GM23248 (cell line): ENCODE results near the gene GLI1. TPM values are rescaled to one million over a fixed set of nuclear protein-coding genes. Genes with fewer than 3 reads are reported as not detected.
"Not testable (repeated sequence)": the region's sequence is repeated elsewhere in the genome, so short reads cannot be mapped to it uniquely, and the experiment has no call there.

Experiments used
- DNase-seq: peaks from one replicate; pipeline ENCODE4 v3.0.0-alpha.2; 2015
- H2AFZ ChIP-seq: fragments of 200-600 bp; sonication (generic); 2 replicates; pipeline ENCODE4 v1.6.1; 2016; ENCODE audit warnings: antibody characterized with exemption
- H3F3A ChIP-seq: fragments of 200-600 bp; sonication (generic); 2 replicates; pipeline ENCODE4 v1.6.1; 2016; ENCODE audit warnings: mild to moderate bottlenecking, antibody characterized with exemption, mixed run types; ENCODE audit not compliant: insufficient read depth
- H3K27ac ChIP-seq: fragments of 200-600 bp; sonication (generic); 2 replicates; pipeline ENCODE4 v1.5.1; 2016; ENCODE audit warnings: mild to moderate bottlenecking
- H3K27me3 ChIP-seq: fragments of 200-600 bp; sonication (generic); replicated peaks from 2 replicates; pipeline ENCODE4 v1.6.1; 2016; ENCODE audit warnings: mild to moderate bottlenecking; ENCODE audit not compliant: insufficient read depth
- H3K36me3 ChIP-seq: fragments of 200-600 bp; sonication (generic); 2 replicates; pipeline ENCODE4 v1.6.1; 2016; ENCODE audit warnings: low read depth, mild to moderate bottlenecking
- H3K4me1 ChIP-seq: fragments of 200-600 bp; sonication (generic); 2 replicates; pipeline ENCODE4 v1.6.1; 2016; ENCODE audit warnings: mild to moderate bottlenecking; ENCODE audit not compliant: insufficient read depth
- H3K4me2 ChIP-seq: fragments of 200-600 bp; sonication (generic); one replicate; pipeline ENCODE4 v1.6.1; 2016; ENCODE audit warnings: mild to moderate bottlenecking; ENCODE audit not compliant: unreplicated experiment
- H3K4me3 ChIP-seq: fragments of 200-600 bp; sonication (generic); 2 replicates; pipeline ENCODE4 v1.5.1; 2016; ENCODE audit warnings: mild to moderate bottlenecking
- H3K79me2 ChIP-seq: fragments of 200-600 bp; sonication (generic); 2 replicates; pipeline ENCODE4 v1.6.1; 2016; ENCODE audit warnings: mild to moderate bottlenecking; ENCODE audit not compliant: insufficient read depth
- H3K9ac ChIP-seq: fragments of 200-600 bp; sonication (generic); 2 replicates; pipeline ENCODE4 v1.6.1; 2016; ENCODE audit warnings: mild to moderate bottlenecking
- H3K9me2 ChIP-seq: fragments of 200-600 bp; sonication (generic); 2 replicates; pipeline ENCODE4 v1.6.1; 2016; ENCODE audit warnings: mixed run types, mild to moderate bottlenecking, moderate library complexity; ENCODE audit not compliant: insufficient read depth
- H3K9me3 ChIP-seq: fragments of 200-600 bp; sonication (generic); one replicate; pipeline ENCODE4 v1.6.1; 2017; ENCODE audit warnings: low read depth
- H4K20me1 ChIP-seq: fragments of 200-600 bp; sonication (generic); 2 replicates; pipeline ENCODE4 v1.6.0; 2016; ENCODE audit not compliant: insufficient read depth
- EZH2 ChIP-seq: fragments of 200-600 bp; sonication (generic); IDR thresholded peaks from 2 replicates; pipeline ENCODE4 v1.6.1; 2018; ENCODE audit warnings: antibody characterized with exemption, mild to moderate bottlenecking; ENCODE audit not compliant: insufficient read depth, poor library complexity, severe bottlenecking
- EZH2phosphoT487 ChIP-seq: fragments of 200-600 bp; sonication (generic); IDR thresholded peaks from 2 replicates; pipeline ENCODE4 v1.6.1; 2018; ENCODE audit warnings: antibody characterized with exemption, moderate library complexity, mild to moderate bottlenecking, low read depth; ENCODE audit not compliant: insufficient read depth
- WGBS, 2 experiments: methylation state at CpG; one replicate each; pipeline ENCODE4 v1.1.6; 2015 to 2017; ENCODE audit warnings: low lambda C conversion rate in 2 of 2, low coverage in 1 of 2; ENCODE audit errors: missing lambda C conversion rate in 2 of 2; 5-methylcytosine and 5-hydroxymethylcytosine counted together
- in situ Hi-C: fragments of 300-500 bp; cut with MboI; formaldehyde crosslinking; loops from 2 replicates; pipeline ENCODE4 v1.15.0; 2020
- polyA plus RNA-seq: library from polyadenylated mRNA; unstranded; fragments of >200 nt; fragmentation: Nextera tagmentation; extraction: Ambion mirVana; gene quantifications from 2 replicates; pipeline ENCODE4 v1.2.1, GENCODE V29; 2016
- total RNA-seq: library from RNA; depleted of rRNA; stranded (reverse); fragments of >200 nt; shearing (Covaris generic); gene quantifications from 2 replicates; pipeline ENCODE4 v1.2.3, GENCODE V29; 2014

Gene GLI1
- total and polyA plus RNA-seq, 2 experiments from 2014 or later, result 1.0 to 1.8 TPM

DNA sequence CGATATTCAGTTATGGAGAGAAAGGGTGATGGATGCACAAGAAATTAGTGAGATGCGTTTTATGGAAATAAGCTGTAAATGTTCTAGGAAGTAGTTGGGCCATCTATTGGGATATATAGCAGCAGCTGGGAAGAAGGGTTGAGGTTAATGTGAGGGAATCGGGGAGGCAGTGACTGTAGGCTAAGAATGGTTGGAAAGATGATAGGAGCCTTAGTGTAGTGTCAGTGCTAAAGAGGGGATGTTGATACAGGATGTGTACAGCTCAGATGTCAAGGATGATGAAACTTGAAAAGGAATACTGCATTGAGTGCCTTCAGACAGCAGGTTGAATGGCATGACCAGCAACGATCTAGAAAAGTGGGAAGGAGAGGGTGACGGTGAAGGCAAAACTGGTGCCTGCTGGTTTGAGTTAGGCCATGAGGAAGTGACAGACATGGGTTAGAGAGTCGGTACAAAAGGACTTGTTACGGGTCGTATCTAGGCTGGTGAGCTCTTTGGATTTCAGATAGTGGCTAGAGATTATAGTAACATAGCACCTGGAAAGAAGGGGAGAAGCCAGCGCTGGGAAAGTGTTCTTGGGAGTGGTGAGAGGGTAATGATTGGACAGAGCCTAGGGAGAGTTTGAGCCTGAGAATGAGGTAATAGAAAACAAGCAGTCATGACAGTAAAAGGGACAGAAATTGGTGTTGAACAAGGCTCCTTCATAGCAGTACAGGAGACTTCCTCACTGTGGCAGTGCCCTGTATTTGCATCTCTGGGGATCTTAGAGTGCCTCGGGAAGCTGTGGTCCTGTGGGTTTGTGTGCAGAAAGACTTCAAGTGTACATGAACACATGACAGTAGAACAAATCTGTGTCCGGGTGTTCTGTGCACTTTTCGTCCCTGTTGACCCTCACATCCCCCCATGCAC, 37.9 kb downstream of the GLI1 start:
- in situ Hi-C loops, result no loop called here

DNA sequence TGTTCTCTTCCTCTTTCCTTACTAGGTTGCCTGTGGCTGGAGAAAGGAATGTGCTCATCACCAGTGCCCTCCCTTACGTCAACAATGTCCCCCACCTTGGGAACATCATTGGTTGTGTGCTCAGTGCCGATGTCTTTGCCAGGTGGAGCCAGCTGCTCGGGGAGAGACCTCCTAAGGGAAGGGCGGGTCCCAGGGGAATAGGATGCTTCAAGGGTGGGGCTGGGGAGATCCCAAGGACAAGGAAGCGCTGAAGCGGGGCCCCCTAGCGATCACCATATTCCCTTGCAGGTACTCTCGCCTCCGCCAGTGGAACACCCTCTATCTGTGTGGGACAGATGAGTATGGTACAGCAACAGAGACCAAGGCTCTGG, 38.5 kb downstream of the GLI1 start:
- no peaks in the 10 kb centered on the region for H3K4me1 ChIP-seq
- TF ChIP-seq EZH2phosphoT487 (no peak), EZH2 (no peak)
- in situ Hi-C loops, result no loop called here
- H3K9ac ChIP-seq, result no peak overlapping the region
- H3F3A ChIP-seq, result peaks cover 15% of the 10 kb centered on the region; the same call in 1 of the 2 replicates
- H3K27ac ChIP-seq, result no peak overlapping the region
- H3K27me3 ChIP-seq, result no peaks in the 10 kb centered on the region
- no peaks in the 10 kb centered on the region for H3K9me2 ChIP-seq
- no peak overlapping the region for H3K4me2 ChIP-seq
- H3K9me3 ChIP-seq, result no peaks in the 10 kb centered on the region
- 95 to 98% methylated on average over 8 to 9 of the region's 9 CpGs for WGBS, 2 experiments
- no peak for DNase-seq
- H4K20me1 ChIP-seq, result no peaks in the 10 kb centered on the region
- peaks cover 55% of the 10 kb centered on the region for H3K79me2 ChIP-seq
- no peak overlapping the region for H2AFZ ChIP-seq
- H3K36me3 ChIP-seq, result peaks cover 63% of the 10 kb centered on the region
- H3K4me3 ChIP-seq, result no peak overlapping the region

More for the DNA sequence above, 37.9 kb downstream of the GLI1 start:
- Histone ChIP-seq H3K9ac (no peak overlapping the region), H3K27me3 (no peaks in the 10 kb centered on the region), H3K4me2 (no peak overlapping the region), H3K27ac (no peak overlapping the region), H3F3A (peaks cover 15% of the 10 kb centered on the region; the same call in 1 of the 2 replicates), H3K4me1 (no peaks in the 10 kb centered on the region), H3K4me3 (no peak overlapping the region), H3K36me3 (peaks cover 68% of the 10 kb centered on the region), H4K20me1 (no peaks in the 10 kb centered on the region), H3K79me2 (peaks cover 60% of the 10 kb centered on the region), H3K9me3 (no peaks in the 10 kb centered on the region), H3K9me2 (no peaks in the 10 kb centered on the region), H2AFZ (no peak overlapping the region)
- no peak for DNase-seq
- no peak for TF ChIP-seq EZH2phosphoT487
- TF ChIP-seq EZH2, result no peak
- WGBS, 2 experiments, result 97 to 98% methylated on average over 12 of the region's 12 CpGs

DNA sequence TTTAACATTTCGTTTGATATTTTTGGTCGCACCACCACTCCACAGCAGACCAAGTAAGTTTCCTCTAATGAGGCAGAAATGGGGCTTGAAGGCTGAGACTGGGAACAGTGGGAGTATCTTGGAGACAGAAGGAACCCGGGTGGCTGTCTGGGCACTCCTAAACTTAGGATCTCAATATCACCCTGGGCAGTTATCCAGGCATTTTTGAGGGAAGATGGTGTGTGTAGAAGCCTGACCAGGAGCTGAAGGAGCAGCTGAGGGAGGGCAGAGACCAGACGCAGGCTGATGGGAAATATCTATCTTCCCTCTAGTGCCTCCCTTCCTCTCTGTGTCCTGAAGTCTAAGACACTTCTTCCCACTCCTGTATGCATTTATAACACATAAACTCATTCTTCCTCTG, 39.0 kb downstream of the GLI1 start:
- Histone ChIP-seq H3K36me3 (peaks cover 63% of the 10 kb centered on the region), H3K27me3 (no peaks in the 10 kb centered on the region), H2AFZ (no peak overlapping the region), H3F3A (peaks cover 15% of the 10 kb centered on the region; the same call in 1 of the 2 replicates), H3K9ac (no peak overlapping the region), H4K20me1 (no peaks in the 10 kb centered on the region), H3K9me2 (no peaks in the 10 kb centered on the region), H3K4me2 (no peak overlapping the region), H3K4me3 (no peak overlapping the region), H3K27ac (no peak overlapping the region), H3K79me2 (peaks cover 55% of the 10 kb centered on the region), H3K4me1 (no peaks in the 10 kb centered on the region), H3K9me3 (no peaks in the 10 kb centered on the region)
- WGBS, 2 experiments, result 90 to 92% methylated on average over 4 of the region's 4 CpGs
- in situ Hi-C loops, result no loop called here
- no peak for DNase-seq
- TF ChIP-seq EZH2phosphoT487, result no peak
- no peak for TF ChIP-seq EZH2

DNA sequence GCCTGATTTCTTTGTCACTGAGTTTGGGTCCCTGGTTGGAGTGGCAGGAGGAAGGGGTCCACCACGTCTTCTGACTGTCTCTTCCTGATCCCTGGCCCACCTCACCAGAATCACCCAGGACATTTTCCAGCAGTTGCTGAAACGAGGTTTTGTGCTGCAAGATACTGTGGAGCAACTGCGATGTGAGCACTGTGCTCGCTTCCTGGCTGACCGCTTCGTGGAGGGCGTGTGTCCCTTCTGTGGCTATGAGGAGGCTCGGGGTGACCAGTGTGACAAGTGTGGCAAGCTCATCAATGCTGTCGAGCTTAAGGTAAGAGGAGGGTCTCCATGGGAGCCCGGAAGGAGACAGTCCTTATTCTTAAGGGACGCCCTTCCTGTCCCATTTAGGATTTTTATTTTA, 40.6 kb downstream of the GLI1 start:
- H3K27ac ChIP-seq, result no peak overlapping the region
- no peaks in the 10 kb centered on the region for H3K9me2 ChIP-seq
- no peak overlapping the region for H3K9ac ChIP-seq
- in situ Hi-C loops, result no loop called here
- H3K9me3 ChIP-seq, result no peaks in the 10 kb centered on the region
- peaks cover 15% of the 10 kb centered on the region; the same call in 1 of the 2 replicates for H3F3A ChIP-seq
- peaks cover 74% of the 10 kb centered on the region for H3K36me3 ChIP-seq
- H2AFZ ChIP-seq, result no peak overlapping the region
- H3K4me3 ChIP-seq, result no peak overlapping the region
- no peak for TF ChIP-seq EZH2
- no peak for TF ChIP-seq EZH2phosphoT487
- H4K20me1 ChIP-seq, result no peaks in the 10 kb centered on the region
- 96% methylated on average over 11 of the region's 11 CpGs for WGBS, 2 experiments
- H3K27me3 ChIP-seq, result no peaks in the 10 kb centered on the region
- H3K79me2 ChIP-seq, result peaks cover 55% of the 10 kb centered on the region
- DNase-seq, result no peak
- no peak overlapping the region for H3K4me2 ChIP-seq
- H3K4me1 ChIP-seq, result no peaks in the 10 kb centered on the region

DNA sequence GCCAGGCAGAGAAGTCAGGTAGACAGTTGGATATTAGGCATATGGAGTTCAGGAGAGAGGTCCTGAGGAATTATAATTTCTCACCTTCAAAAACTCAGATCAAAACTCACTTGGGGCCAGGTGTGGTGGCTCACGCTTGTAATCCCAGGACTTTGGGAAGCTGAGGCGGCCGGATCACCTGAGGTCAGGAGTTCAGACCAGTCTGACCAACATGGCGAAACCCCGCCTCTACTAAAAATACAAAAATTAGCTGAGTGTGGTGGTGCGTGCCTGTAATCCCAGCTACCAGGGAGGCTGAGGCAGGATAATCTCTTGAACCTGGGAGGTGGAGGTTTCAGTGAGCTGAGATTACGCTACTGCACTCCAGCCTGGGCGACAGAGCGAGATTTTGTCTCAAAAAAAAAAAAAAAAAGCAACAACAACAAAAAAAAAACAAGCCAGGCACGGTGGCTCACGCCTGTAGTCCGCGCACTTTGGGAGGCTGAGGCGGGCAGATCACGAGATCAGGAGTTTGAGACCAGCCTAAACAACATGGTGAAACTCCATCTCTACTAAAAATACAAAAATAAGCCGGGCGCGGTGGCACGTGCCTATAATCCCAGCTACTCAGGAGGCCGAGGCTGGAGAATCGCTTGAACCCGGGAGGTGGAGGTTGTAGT, 42.9 kb downstream of the GLI1 start:
- whole genome bisulfite sequencing, 2 experiments, result 93 to 94% methylated on average over 16 to 22 of the region's 22 CpGs
- H3K4me3 ChIP-seq, in situ Hi-C loops, H3K4me1 ChIP-seq, H3K9ac ChIP-seq, H2AFZ ChIP-seq, H3K4me2 ChIP-seq, H3K27ac ChIP-seq, H3K27me3 ChIP-seq, H3K9me2 ChIP-seq, H3K9me3 ChIP-seq, H4K20me1 ChIP-seq, DNase-seq: not testable (repeated sequence)
- H3F3A ChIP-seq, result peaks cover 10% of the 10 kb centered on the region; the same call in 1 of the 2 replicates
- peaks cover 48% of the 10 kb centered on the region for H3K79me2 ChIP-seq
- peaks cover 70% of the 10 kb centered on the region for H3K36me3 ChIP-seq

DNA sequence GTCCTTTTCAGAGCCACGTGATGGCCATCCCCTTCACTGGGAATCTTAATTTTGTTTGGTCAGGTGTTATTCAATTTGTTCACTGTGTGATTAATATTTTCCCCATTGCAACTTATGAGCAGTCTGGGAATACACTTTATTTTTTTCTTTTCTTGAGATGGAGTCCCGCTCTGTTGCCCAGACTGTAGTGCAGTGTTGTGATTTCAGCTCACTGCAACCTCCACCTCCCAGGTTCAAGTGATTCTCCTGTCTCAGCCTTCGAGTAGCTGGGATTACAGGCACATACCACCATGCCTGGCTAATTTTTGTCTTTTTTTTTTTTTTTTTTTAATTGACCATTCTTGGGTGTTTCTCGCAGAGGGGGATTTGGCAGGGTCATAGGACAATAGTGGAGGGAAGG, 47.0 kb downstream of the GLI1 start:
- DNase-seq, H2AFZ ChIP-seq, H3K4me1 ChIP-seq, H3K9ac ChIP-seq, H3K27ac ChIP-seq, H3K4me3 ChIP-seq, in situ Hi-C loops, H3K9me2 ChIP-seq, H3K27me3 ChIP-seq, H3K4me2 ChIP-seq, H3K9me3 ChIP-seq, H4K20me1 ChIP-seq: not testable (repeated sequence)
- WGBS, 2 experiments, result 97 to 100% methylated on average over 3 to 4 of the region's 4 CpGs
- Histone ChIP-seq H3K79me2 (peaks cover 34% of the 10 kb centered on the region), H3F3A (peaks cover 27% of the 10 kb centered on the region), H3K36me3 (peaks cover 58% of the 10 kb centered on the region)
